Measurements from ENCODE around the gene CYYR1.

Gene CYYR1

DNA sequence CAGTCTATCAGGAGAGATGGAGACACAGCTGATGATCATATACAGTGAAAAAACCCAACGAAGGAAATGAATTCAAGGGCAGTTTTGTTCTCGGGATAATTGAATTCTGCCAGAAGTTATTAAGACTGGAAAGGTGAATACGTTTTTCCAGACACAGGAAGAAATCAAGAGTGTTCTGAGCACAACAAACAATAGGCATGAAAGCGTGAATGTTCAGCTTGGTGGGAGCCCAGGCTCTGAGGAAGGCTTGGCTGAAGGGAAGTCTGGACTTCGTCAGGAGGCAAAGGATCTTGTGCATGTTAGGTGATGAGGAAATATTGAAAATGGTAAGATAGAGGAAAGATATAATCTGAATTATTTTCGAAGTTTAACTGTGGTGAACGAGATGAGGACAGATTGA lies 50.4 kb downstream of the CYYR1 start:
- Histone ChIP-seq H3K9me3 (ENCODE audit: insufficient read depth, low read depth, low read length) (peaks cover 2% of the 10 kb centered on the region; the same call in 1 of the 2 replicates), H3K36me3 (ENCODE audit: insufficient read depth, low read length) (peaks cover 4% of the 10 kb centered on the region; the same call in 1 of the 2 replicates), H3K27me3 (ENCODE audit: insufficient read depth, low read length) (no peaks in the 10 kb centered on the region), H3K9ac (ENCODE audit: low read depth, low read length) (no peak overlapping the region), H3K4me3 (ENCODE audit: low read length) (no peak overlapping the region), H3K27ac (ENCODE audit: low read depth, low read length) (no peak overlapping the region), H3K4me1 (ENCODE audit: insufficient read depth, low read length) (no peaks in the 10 kb centered on the region)
- 92% methylated on average over 7 of the region's 7 CpGs for WGBS

DNA sequence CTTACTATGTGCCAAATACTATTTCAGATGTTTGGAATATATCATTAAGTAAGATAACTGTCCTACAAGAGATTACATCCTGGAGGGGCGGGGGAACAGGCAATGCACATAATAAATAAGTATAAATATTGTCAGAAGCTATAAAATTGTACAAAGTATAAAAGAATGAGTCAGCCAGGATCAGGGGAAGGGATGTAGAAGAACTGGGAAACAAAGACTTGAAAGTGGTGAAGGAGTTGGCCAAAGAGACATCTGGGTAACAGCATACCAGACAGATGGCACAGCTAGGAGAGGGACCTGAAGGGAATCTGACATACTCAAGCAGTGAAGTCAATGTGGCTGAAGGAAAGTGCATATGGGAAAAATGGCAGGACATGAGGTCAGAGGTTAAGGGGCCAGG lies 53.9 kb downstream of the CYYR1 start:
- Histone ChIP-seq H3K27ac (ENCODE audit: low read depth, low read length) (no peak overlapping the region), H3K9me3 (ENCODE audit: insufficient read depth, low read depth, low read length) (peaks cover 2% of the 10 kb centered on the region; the same call in 1 of the 2 replicates), H3K27me3 (ENCODE audit: insufficient read depth, low read length) (no peaks in the 10 kb centered on the region), H3K9ac (ENCODE audit: low read depth, low read length) (no peak overlapping the region), H3K4me1 (ENCODE audit: insufficient read depth, low read length) (no peaks in the 10 kb centered on the region; the same call in 1 of the 2 replicates), H3K4me3 (ENCODE audit: low read length) (no peak overlapping the region), H3K36me3 (ENCODE audit: insufficient read depth, low read length) (peaks cover 2% of the 10 kb centered on the region; the same call in 1 of the 2 replicates)
- no CpG with 5 or more reads among the region's 1 CpG for WGBS

DNA sequence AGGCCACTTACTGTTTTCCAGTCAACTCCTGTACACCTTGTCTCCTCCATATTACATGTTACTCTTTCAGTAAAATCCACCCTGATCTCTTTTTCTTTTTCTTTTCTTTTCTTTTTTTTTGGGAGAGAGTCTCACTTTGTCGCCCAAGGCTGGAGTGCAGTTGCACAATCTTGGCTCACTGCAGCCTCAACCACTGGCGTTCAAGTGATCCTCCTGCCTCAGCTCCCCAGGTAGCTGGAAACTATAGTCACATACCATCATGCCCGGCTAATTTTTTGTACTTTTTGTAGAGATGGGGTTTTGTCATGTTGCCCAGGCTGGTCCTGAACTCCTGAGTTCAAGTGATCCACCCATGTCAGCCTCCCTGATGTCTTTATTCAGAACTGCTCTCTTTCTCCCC lies 57.8 kb downstream of the CYYR1 start:
- Histone ChIP-seq H3K9ac (ENCODE audit: low read depth, low read length) (no peak overlapping the region), H3K27ac (ENCODE audit: low read depth, low read length) (no peak overlapping the region), H3K4me1 (ENCODE audit: insufficient read depth, low read length) (peaks cover 12% of the 10 kb centered on the region), H3K27me3 (ENCODE audit: insufficient read depth, low read length) (no peaks in the 10 kb centered on the region), H3K9me3 (ENCODE audit: insufficient read depth, low read depth, low read length) (no peaks in the 10 kb centered on the region; the same call in 1 of the 2 replicates), H3K36me3 (ENCODE audit: insufficient read depth, low read length) (no peaks in the 10 kb centered on the region), H3K4me3 (ENCODE audit: low read length) (no peak overlapping the region)
- WGBS = 94% methylated on average over 2 of the region's 3 CpGs

- H3K27ac ChIP-seq (ENCODE audit: low read depth, low read length) = no peak overlapping the region
These were observed 59.9 kb downstream of the CYYR1 start for GRCh38 chr21:26513212-26513611.

GRCh38 chr21:26512664-26513063 lies 60.4 kb downstream of the CYYR1 start:
- H3K9me3 ChIP-seq (ENCODE audit: insufficient read depth, low read depth, low read length) = no peaks in the 10 kb centered on the region
- H3K4me3 ChIP-seq (ENCODE audit: low read length) = no peak overlapping the region
- H3K9ac ChIP-seq (ENCODE audit: low read depth, low read length) = no peak overlapping the region; the same call in 1 of the 2 replicates
- 60% methylated on average over 5 of the region's 5 CpGs for WGBS
- no peaks in the 10 kb centered on the region for H3K36me3 ChIP-seq (ENCODE audit: insufficient read depth, low read length)
- peaks cover 12% of the 10 kb centered on the region for H3K4me1 ChIP-seq (ENCODE audit: insufficient read depth, low read length)
- H3K27ac ChIP-seq (ENCODE audit: low read depth, low read length) = no peak overlapping the region
- H3K27me3 ChIP-seq (ENCODE audit: insufficient read depth, low read length) = no peaks in the 10 kb centered on the region

More at GRCh38 chr21:26513212-26513611, 59.9 kb downstream of the CYYR1 start:
- H3K27me3 ChIP-seq (ENCODE audit: insufficient read depth, low read length) = no peaks in the 10 kb centered on the region
- H3K4me3 ChIP-seq (ENCODE audit: low read length) = no peak overlapping the region
- peaks cover 12% of the 10 kb centered on the region for H3K4me1 ChIP-seq (ENCODE audit: insufficient read depth, low read length)
- no peaks in the 10 kb centered on the region for H3K36me3 ChIP-seq (ENCODE audit: insufficient read depth, low read length)
- 83% methylated on average over 1 of the region's 1 CpG for whole genome bisulfite sequencing
- no peaks in the 10 kb centered on the region for H3K9me3 ChIP-seq (ENCODE audit: insufficient read depth, low read depth, low read length)
- H3K9ac ChIP-seq (ENCODE audit: low read depth, low read length) = no peak overlapping the region

- Histone ChIP-seq H3K27me3 (ENCODE audit: insufficient read depth, low read length) (no peaks in the 10 kb centered on the region), H3K27ac (ENCODE audit: low read depth, low read length) (no peak overlapping the region), H3K4me1 (ENCODE audit: insufficient read depth, low read length) (peaks cover 12% of the 10 kb centered on the region), H3K9ac (ENCODE audit: low read depth, low read length) (no peak overlapping the region), H3K9me3 (ENCODE audit: insufficient read depth, low read depth, low read length) (no peaks in the 10 kb centered on the region), H3K36me3 (ENCODE audit: insufficient read depth, low read length) (no peaks in the 10 kb centered on the region), H3K4me3 (ENCODE audit: low read length) (no peak overlapping the region)
- WGBS = 91% methylated on average over 2 of the region's 2 CpGs
These were observed 64.2 kb downstream of the CYYR1 start for GRCh38 chr21:26508903-26509302.

GRCh38 chr21:26506956-26507355 lies 66.1 kb downstream of the CYYR1 start:
- WGBS = 89% methylated on average over 1 of the region's 1 CpG
- no peaks in the 10 kb centered on the region for H3K9me3 ChIP-seq (ENCODE audit: insufficient read depth, low read depth, low read length)
- no peaks in the 10 kb centered on the region for H3K4me1 ChIP-seq (ENCODE audit: insufficient read depth, low read length)
- H3K27ac ChIP-seq (ENCODE audit: low read depth, low read length) = no peak overlapping the region
- H3K4me3 ChIP-seq (ENCODE audit: low read length) = no peak overlapping the region
- H3K36me3 ChIP-seq (ENCODE audit: insufficient read depth, low read length) = no peaks in the 10 kb centered on the region
- no peaks in the 10 kb centered on the region for H3K27me3 ChIP-seq (ENCODE audit: insufficient read depth, low read length)
- H3K9ac ChIP-seq (ENCODE audit: low read depth, low read length) = no peak overlapping the region

DNA sequence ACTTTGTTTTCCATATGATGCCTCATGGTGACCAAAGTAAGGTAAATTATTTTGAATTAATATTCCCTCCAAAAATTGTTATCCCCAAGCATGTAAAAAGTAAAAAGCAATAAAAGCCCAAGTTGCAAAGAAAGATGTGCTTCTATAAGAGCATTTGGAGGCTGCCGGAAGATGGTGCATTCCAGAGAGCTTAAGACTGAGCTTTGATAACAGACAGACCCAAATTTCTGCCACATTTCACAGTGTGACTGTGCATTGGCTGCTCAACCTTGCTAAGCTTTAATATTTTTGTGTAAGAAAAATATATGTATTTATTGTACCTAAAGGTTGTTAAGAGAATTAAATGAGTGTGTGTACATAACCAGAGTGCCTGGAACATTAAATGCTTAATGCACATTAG lies 67.9 kb downstream of the CYYR1 start:
- Histone ChIP-seq H3K36me3 (ENCODE audit: insufficient read depth, low read length) (no peaks in the 10 kb centered on the region), H3K9ac (ENCODE audit: low read depth, low read length) (no peak overlapping the region), H3K27me3 (ENCODE audit: insufficient read depth, low read length) (no peaks in the 10 kb centered on the region), H3K4me3 (ENCODE audit: low read length) (no peak overlapping the region), H3K27ac (ENCODE audit: low read depth, low read length) (no peak overlapping the region), H3K4me1 (ENCODE audit: insufficient read depth, low read length) (no peaks in the 10 kb centered on the region), H3K9me3 (ENCODE audit: insufficient read depth, low read depth, low read length) (no peaks in the 10 kb centered on the region)
- 93% methylated on average over 1 of the region's 1 CpG for WGBS

DNA sequence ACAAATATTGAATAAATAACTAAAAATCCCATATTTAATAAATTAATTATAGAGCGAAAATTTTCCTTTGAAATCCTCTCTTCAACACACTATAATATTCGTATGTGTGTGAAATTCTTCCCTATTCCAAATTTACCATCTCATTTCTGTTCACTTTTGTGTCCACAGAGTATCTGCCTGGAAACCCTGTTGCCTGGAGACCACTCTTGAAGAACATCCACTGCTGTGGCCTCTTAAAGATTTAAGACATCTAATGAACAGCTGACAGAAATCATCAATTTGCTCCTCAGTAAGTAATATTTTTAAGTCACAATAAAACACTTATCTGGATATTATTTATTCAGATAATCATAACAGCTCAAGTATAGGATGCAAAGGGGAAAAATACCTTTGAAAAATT lies 69.7 kb downstream of the CYYR1 start:
- no peaks in the 10 kb centered on the region for H3K36me3 ChIP-seq (ENCODE audit: insufficient read depth, low read length)

DNA sequence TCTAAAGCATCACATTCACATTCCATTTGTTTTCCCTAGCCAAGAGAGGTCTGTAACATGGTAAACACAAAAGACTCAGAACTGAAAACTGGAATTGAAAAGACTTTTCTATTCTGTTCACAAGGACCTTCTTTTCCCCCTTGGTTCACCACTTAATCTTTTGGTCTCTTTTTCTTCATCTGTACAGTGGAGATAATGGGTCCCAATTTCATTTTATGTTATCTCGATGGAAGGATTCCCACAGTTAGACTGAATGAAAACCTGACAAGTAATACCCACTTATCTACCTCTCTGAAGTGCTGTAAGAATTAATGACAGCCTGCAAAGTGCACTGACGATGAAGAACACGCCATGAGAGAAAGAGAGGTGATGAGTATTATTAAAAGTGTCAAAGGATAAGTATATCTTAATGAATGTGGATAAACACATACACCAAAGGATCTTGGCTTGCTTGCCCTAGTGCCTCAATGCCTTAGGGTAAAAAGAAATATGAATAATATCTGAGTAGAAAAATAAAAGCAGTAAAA lies 71.5 kb downstream of the CYYR1 start:
- WGBS = 89% methylated on average over 3 of the region's 3 CpGs

More for the DNA sequence above, 69.7 kb downstream of the CYYR1 start:
- no peaks in the 10 kb centered on the region for H3K9me3 ChIP-seq (ENCODE audit: insufficient read depth, low read depth, low read length)
- no peak overlapping the region for H3K4me3 ChIP-seq (ENCODE audit: low read length)
- no peaks in the 10 kb centered on the region for H3K27me3 ChIP-seq (ENCODE audit: insufficient read depth, low read length)
- 95% methylated on average over 1 of the region's 2 CpGs for WGBS
- H3K9ac ChIP-seq (ENCODE audit: low read depth, low read length) = no peak overlapping the region
- H3K27ac ChIP-seq (ENCODE audit: low read depth, low read length) = no peak overlapping the region
- no peaks in the 10 kb centered on the region for H3K4me1 ChIP-seq (ENCODE audit: insufficient read depth, low read length)

DNA sequence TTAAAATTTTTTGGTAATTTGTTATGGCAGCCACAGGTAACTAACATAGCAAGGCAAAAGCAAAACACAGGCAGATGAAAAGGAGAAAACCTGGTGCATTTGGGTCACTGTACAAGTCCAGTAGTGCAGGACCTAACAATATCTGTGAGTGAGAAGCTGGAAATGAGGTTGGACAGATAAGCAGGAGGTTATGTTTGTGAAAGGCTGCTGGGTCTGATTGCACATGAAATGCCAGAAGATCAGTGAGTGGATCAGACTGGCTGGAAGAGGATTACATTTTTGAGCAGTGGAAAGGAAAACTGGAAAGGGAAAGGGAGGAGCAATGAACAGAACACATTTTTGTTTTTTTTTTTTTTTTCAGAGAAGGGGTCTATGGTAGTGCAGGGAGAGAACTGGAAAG lies 73.6 kb downstream of the CYYR1 start:
- no peak overlapping the region for H3K27ac ChIP-seq (ENCODE audit: low read depth, low read length)
- H3K4me3 ChIP-seq (ENCODE audit: low read length) = no peak overlapping the region
- H3K4me1 ChIP-seq (ENCODE audit: insufficient read depth, low read length) = no peaks in the 10 kb centered on the region
- no peaks in the 10 kb centered on the region for H3K27me3 ChIP-seq (ENCODE audit: insufficient read depth, low read length)
- no peaks in the 10 kb centered on the region for H3K36me3 ChIP-seq (ENCODE audit: insufficient read depth, low read length)
- H3K9ac ChIP-seq (ENCODE audit: low read depth, low read length) = no peak overlapping the region
- H3K9me3 ChIP-seq (ENCODE audit: insufficient read depth, low read depth, low read length) = no peaks in the 10 kb centered on the region

More for the DNA sequence above, 71.5 kb downstream of the CYYR1 start:
- Histone ChIP-seq H3K4me3 (ENCODE audit: low read length) (no peak overlapping the region), H3K27me3 (ENCODE audit: insufficient read depth, low read length) (no peaks in the 10 kb centered on the region), H3K4me1 (ENCODE audit: insufficient read depth, low read length) (no peaks in the 10 kb centered on the region), H3K36me3 (ENCODE audit: insufficient read depth, low read length) (no peaks in the 10 kb centered on the region), H3K27ac (ENCODE audit: low read depth, low read length) (no peak overlapping the region), H3K9ac (ENCODE audit: low read depth, low read length) (no peak overlapping the region), H3K9me3 (ENCODE audit: insufficient read depth, low read depth, low read length) (no peaks in the 10 kb centered on the region)

Measured in HUES64 (cell line).